Measurements from ENCODE around the gene STBD1. TPM values are rescaled to one million over a fixed set of nuclear protein-coding genes. Genes with fewer than 3 reads are reported as not detected.

Gene STBD1
- total RNA-seq, 4 donors from 2014 or later: 18.1 to 25.4 (median 22.2) TPM

GRCh38 chr4:76272999-76273398 lies 33.5 kb upstream of the STBD1 start:
- H3K4me3 ChIP-seq: no peak overlapping the region
- no peak for ATAC-seq
- peaks cover 0 to 5% of the 10 kb centered on the region in 2 donors for H3K36me3 ChIP-seq
- H3K27ac ChIP-seq: no peak overlapping the region
- H3K4me1 ChIP-seq: no peaks in the 10 kb centered on the region
- H3K9me3 ChIP-seq: no peaks in the 10 kb centered on the region
- 67 to 76% methylated on average over 3 to 5 of the region's 5 CpGs for WGBS, 2 donors (ENCODE audit: low coverage in 1 of 2)
- no peak for TF ChIP-seq EP300 (IDR thresholded peaks at IDR 0.05)
- TF ChIP-seq POLR2A (IDR thresholded peaks at IDR 0.05): no peak
- no peak for TF ChIP-seq CTCF (IDR thresholded peaks at IDR 0.05)
- no peak for TF ChIP-seq POLR2AphosphoS5 (IDR thresholded peaks at IDR 0.05)
- no peaks in the 10 kb centered on the region for H3K27me3 ChIP-seq

GRCh38 chr4:76275486-76276124 lies 30.9 kb upstream of the STBD1 start:
- no peak for ATAC-seq
- WGBS, 2 donors (ENCODE audit: low coverage in 1 of 2): 74 to 81% methylated on average over 3 of the region's 3 CpGs
- Histone ChIP-seq H3K9me3 (no peaks in the 10 kb centered on the region), H3K27me3 (no peaks in the 10 kb centered on the region), H3K4me3 (no peak overlapping the region), H3K27ac (no peak overlapping the region), H3K36me3 (peaks cover 0 to 5% of the 10 kb centered on the region in 2 donors), H3K4me1 (no peaks in the 10 kb centered on the region)
- TF ChIP-seq POLR2AphosphoS5 (IDR thresholded peaks at IDR 0.05) (no peak), EP300 (IDR thresholded peaks at IDR 0.05) (no peak), POLR2A (IDR thresholded peaks at IDR 0.05) (no peak), CTCF (IDR thresholded peaks at IDR 0.05) (no peak)

GRCh38 chr4:76276813-76277212 lies 29.7 kb upstream of the STBD1 start:
- no peak for ATAC-seq
- WGBS, 2 donors (ENCODE audit: low coverage in 1 of 2): 76 to 100% methylated on average over 2 to 7 of the region's 9 CpGs

GRCh38 chr4:76277667-76278066 lies 28.9 kb upstream of the STBD1 start:
- WGBS, 2 donors (ENCODE audit: low coverage in 1 of 2): 56 to 100% methylated on average over 1 of the region's 1 CpG
- Histone ChIP-seq H3K27ac (no peak overlapping the region), H3K27me3 (no peaks in the 10 kb centered on the region), H3K4me3 (no peak overlapping the region), H3K4me1 (no peaks in the 10 kb centered on the region), H3K9me3 (no peaks in the 10 kb centered on the region), H3K36me3 (no peaks in the 10 kb centered on the region)
- ATAC-seq: no peak
- no peak for TF ChIP-seq POLR2A (IDR thresholded peaks at IDR 0.05)

More at GRCh38 chr4:76276813-76277212, 29.7 kb upstream of the STBD1 start:
- TF ChIP-seq POLR2AphosphoS5 (IDR thresholded peaks at IDR 0.05) (no peak), EP300 (IDR thresholded peaks at IDR 0.05) (no peak), CTCF (IDR thresholded peaks at IDR 0.05) (no peak), POLR2A (IDR thresholded peaks at IDR 0.05) (no peak)
- H3K36me3 ChIP-seq: no peaks in the 10 kb centered on the region
- no peaks in the 10 kb centered on the region for H3K27me3 ChIP-seq
- H3K4me1 ChIP-seq: no peaks in the 10 kb centered on the region
- H3K4me3 ChIP-seq: no peak overlapping the region
- H3K27ac ChIP-seq: no peak overlapping the region
- no peaks in the 10 kb centered on the region for H3K9me3 ChIP-seq

- no peaks in the 10 kb centered on the region for H3K36me3 ChIP-seq
- no peaks in the 10 kb centered on the region for H3K4me1 ChIP-seq
- no peak overlapping the region for H3K4me3 ChIP-seq
- TF ChIP-seq POLR2A (IDR thresholded peaks at IDR 0.05): no peak
- TF ChIP-seq POLR2AphosphoS5 (IDR thresholded peaks at IDR 0.05): no peak
- TF ChIP-seq EP300 (IDR thresholded peaks at IDR 0.05): no peak
- TF ChIP-seq CTCF (IDR thresholded peaks at IDR 0.05): no peak
- 59 to 69% methylated on average over 1 of the region's 1 CpG for WGBS, 2 donors (ENCODE audit: low coverage in 1 of 2)
- H3K27me3 ChIP-seq: no peaks in the 10 kb centered on the region
- H3K27ac ChIP-seq: no peak overlapping the region
- H3K9me3 ChIP-seq: no peaks in the 10 kb centered on the region
- no peak for ATAC-seq
These were observed 27.9 kb upstream of the STBD1 start for GRCh38 chr4:76278583-76278982.

Measured in gastroesophageal sphincter (tissue), 4 donors.